HG03159 (cell line): ENCODE data around the gene CDH7.

Experiments
- ATAC-seq: cut with Tn5 transposase; IDR thresholded peaks from one replicate; pipeline ENCODE4 v1.9.1; 2021; ENCODE audit warnings: mild to moderate bottlenecking, moderate library complexity; ENCODE audit not compliant: unreplicated experiment

The CDH7 gene, protein sequence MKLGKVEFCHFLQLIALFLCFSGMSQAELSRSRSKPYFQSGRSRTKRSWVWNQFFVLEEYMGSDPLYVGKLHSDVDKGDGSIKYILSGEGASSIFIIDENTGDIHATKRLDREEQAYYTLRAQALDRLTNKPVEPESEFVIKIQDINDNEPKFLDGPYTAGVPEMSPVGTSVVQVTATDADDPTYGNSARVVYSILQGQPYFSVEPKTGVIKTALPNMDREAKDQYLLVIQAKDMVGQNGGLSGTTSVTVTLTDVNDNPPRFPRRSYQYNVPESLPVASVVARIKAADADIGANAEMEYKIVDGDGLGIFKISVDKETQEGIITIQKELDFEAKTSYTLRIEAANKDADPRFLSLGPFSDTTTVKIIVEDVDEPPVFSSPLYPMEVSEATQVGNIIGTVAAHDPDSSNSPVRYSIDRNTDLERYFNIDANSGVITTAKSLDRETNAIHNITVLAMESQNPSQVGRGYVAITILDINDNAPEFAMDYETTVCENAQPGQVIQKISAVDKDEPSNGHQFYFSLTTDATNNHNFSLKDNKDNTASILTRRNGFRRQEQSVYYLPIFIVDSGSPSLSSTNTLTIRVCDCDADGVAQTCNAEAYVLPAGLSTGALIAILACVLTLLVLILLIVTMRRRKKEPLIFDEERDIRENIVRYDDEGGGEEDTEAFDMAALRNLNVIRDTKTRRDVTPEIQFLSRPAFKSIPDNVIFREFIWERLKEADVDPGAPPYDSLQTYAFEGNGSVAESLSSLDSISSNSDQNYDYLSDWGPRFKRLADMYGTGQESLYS

DNA sequence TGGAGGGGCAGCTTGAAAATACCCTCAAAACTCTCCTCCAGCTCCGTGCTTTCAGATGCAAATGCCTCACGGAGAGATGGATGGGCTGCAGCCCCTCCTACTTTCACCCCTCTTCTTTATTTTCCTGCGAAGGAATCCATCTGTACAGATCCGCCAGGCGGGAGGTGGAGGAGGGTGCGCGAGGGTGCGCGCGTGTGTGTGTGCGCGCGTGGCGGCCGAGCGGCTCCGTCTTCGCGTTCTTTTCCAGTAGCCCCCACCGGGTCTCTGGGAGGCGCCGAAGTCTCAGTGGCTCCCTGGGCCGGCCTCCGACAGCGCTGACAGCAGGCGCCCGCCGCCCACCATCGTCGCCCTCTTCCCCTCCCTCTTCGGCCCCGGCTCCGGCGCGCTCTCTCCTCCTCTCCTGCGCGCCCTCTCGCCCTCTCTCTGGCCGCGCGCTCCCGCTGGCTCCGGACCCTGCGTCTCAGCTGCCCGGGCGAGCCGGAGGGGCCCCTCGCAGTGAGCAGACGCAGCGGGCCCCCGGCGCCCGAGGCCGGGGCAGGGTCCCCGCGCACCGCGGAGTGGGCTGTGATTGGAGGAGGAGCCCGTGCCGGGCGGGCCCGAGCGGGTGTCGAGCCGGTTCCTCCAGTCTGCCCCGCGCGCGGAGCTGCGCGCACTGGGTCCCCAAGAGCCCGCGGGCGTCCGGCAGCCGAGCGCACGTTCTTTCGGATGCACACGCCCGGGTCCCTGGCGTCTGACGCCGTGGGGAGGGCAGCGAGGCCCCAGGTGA, at the start of gene CDH7:
CDH7 (plus strand) TSS at position 624 of the 766 bp plus-strand sequence. CDS start 11,831 bp downstream, outside the sequence.
- ATAC-seq: no peak

DNA sequence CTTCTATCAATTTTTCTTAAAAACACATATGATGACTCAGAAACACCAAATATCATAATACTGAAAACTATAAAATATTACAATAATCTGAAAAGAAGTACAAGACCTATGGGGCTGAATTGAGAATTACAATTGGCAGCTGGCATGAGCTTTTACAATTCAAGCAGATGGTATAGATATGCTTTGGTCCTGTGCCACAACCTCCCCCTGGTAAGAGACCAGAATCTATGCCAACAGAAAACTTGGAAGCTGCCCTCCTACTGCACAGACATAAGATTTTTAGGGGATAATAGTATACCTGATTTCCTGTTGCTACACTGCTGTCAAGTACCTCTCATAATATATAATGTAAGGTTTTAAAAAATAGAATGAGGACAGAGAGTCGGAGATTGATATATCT, 46.8 kb upstream of the CDH7 start:
- ATAC-seq: no peak

DNA sequence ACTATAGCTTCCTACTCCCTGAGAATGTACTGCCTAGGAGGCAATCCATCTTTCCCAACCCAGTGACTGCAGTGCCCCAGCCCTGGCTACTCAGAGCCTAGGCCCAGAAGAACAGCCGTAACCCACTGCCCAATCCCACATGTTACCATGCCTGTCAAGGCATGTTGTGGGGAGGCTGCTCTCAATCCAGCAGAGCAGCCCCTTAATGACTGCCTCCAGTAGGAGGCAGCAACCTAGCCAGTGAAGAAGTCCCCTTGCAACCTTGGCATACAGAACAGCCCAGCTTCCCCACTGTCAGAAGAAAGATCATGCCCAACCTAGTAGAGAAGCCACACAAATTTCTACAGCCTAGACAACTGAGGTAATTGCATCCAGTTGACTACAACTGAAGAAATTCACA, 44.2 kb upstream of the CDH7 start:
- ATAC-seq: no peak

DNA sequence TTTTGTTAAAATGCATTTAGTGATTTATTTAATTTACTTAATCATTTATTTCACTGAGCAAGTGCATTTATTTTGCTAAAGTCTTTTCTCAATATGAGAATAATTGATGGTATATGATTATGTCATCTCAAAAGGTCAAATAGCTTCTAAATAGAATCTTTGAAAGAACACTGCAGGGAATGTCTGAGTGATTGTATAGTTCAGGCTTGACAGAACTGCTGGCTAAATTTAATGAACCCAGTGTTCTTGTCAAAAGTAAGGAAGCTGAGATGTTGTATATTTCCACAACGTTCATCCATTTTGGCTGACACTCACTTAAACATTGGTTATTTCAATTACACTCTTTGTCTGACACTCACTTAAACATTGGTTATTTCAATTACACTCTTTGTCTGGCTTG, 39.3 kb upstream of the CDH7 start:
- ATAC-seq: no peak

DNA sequence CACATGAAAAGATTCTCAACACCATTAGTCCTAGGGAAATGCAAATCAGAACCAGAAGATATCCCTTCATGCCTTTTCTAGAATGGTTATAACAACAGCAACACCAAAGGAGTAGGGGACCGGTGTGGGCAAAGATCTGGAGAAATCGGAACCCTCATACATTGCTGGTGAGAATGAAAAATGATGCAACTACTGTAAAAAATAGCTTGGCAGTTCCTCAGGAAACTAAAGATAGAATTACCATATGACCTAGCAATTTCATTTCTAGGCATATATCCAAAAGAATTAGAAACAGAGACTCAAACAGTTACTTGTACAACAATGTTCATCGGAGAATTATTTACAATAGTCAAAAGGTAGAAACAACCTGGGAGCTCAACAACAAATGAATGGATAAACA, 29.2 kb upstream of the CDH7 start:
- ATAC-seq: no peak

DNA sequence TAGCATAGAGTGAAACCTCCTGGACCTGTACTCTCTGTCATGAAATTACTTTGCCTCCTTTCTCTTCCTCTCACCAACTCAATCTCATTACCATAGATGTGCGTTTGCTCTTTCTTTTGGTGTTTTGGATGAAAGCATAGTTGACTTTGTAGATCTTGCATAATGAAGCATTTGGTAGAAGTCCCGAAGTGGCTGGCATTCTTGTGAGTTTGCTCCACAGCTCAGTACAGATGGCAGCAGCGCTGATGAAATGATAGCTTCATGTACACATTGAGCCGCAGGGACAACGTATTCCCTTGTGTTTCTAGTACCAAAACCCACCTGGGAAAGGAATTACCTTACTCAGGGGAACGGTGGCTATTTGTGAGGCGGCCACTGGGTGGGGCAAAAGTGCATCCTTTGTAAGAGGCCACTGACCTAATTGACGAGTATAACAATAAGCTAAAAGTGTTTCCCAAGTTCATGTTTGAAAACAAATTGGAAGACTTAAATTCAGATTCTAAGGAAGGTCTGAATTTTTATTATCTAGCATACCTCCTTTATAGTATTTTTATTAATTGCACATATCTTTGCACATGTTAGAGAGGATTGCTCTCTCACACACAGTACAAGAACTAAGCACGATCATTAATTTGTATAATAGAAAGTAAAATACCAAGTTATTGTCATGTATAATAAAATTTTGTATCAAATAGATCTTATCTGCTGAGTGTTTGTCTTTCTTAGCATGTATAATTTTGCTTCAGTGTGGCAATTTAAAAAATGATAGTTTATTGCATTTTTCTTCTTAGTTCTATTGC, 25.4 kb upstream of the CDH7 start:
- ATAC-seq: peak; percentile 66

DNA sequence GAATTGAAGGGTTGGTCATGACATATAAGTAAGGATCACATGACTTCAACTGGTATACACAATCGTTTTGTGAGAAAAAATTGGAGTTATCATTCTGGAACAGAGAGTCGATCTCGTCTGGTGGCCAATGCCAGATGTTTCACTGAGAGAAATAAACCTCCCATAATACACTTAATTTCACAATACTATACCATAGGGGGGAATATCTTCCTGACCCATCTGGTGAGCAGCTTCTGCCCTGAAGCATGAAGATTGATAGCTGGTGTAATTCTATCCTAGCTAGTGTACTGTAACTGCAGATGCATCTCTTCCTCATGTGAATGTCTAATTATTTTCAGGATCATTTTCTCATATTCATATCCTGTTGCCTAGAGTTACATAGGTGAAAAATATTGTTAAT, 15.7 kb upstream of the CDH7 start:
- ATAC-seq: no peak

DNA sequence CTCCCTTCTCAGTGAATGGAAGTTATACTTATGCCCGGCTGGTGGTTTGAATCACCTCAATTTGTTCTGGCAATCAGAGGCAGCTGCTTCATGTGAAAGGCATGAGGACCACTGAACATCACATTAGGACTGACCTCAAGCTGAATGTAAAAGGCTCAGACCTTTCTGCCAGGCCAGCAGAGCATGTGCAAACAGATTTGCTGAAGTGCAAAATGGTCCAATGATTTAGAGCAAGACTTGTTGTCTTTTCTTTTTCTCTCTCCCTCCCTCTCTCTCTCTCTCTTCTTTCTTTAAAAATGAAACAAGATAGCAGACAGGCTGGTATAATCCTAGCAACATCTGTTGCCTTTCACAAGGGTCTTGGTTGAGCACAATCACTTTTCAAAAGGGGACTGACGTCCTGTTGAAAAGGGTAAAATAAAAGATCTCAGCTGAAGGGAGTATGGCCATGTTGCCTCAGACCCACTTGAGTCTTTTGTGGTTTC, 13.3 kb upstream of the CDH7 start:
- ATAC-seq: no peak

DNA sequence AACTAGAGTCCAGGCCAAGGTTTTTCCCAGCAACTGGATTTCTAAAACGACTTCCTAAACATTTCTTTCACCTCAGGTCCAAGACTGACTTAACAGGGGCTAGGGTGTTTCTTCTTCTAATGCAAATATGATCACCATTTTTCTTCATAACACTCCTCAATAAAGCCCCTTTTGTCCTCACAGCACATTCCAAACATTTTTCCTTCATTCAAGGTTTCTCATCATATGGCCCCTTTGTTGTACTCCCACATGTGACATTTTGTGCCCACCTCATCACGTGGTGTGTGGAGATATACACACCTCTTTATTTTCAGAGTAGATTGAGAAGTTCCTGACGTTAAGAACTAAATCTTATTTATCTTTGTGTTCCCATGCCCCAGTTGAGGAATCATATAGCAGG, 3.9 kb upstream of the CDH7 start:
- no peak for ATAC-seq

DNA sequence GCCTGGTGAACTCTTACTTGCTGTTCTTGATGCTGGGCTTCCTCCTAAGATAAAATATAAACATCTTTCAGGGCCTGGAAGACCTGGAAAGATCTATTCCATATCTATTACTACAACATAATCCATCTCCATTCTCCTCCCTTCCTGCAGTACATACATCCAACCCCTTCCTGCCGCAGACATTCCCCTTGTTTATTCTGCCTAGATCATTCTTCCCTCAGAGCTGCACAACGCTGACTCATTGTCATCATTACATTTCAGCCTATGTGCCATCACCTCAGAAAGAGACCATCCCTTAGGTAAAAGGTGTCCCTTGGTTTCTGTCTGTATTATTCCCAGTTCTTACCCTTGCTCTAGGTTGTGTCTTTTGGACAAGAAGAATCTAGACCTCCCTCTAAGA, 2.5 kb upstream of the CDH7 start:
- no peak for ATAC-seq

DNA sequence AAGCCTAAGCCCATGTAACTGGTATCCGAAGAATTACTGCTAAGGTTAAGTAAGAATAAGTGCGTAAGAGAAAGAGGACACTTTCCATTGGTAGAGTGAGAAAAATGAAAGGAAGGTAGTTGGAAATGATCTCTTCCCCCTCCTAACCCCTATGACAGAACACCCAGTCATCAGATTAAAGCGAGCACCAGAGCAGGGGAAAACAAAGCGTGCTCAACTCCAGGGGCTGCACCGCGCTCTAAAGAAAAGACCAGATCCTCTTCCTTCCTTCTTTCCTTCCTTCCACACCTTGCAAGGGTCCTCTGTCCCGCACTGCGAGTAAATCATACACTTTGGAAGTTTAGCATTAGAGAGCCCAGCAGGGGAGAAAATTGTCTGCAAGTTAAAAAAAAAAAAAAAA, 971 bp upstream of the CDH7 start:
- ATAC-seq: no peak

DNA sequence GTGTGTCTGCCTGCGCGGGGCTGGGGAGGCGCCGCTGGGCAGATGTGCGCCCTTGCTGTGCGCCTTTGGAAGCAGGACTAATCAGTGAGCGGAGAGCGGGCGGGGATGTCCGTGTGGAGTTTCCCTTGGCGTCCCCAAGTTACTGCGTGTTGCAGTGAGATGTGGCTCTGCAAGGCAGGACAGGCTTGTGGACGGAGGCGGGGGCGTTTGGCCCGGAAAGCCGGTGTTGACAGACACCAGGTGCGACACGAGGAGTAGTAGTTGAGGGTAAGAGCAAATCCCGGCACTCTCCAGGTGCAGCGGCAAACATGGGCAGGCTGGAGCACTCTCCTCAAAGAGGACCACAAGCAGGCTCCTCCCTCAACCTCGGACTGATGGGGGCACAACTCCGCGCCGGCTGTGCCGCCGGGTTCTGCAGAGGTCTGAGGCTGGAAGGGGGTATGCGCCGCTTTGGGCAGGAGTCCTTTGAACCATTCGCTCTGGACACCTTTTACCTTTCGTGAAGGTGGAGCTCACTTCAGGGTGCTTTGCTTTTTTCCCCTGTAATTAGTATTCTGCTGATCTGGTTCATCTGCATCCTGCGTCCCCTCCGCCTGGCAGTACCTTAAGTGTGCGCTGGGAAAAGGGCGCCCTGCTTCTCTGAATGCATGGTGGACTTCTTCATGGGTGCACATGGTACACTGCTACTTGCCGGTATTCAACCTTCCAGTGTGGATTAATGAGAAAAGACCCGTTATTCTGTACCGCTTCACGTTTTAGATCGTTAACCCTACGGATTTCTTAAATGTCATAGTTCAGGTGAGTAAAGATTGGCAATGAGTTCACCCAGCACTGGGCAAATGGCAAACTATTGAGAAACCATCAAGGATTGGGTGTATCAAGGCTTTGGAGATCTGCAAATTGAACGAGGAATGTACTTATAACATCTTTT, 608 bp downstream of the CDH7 start:
- no peak for ATAC-seq

DNA sequence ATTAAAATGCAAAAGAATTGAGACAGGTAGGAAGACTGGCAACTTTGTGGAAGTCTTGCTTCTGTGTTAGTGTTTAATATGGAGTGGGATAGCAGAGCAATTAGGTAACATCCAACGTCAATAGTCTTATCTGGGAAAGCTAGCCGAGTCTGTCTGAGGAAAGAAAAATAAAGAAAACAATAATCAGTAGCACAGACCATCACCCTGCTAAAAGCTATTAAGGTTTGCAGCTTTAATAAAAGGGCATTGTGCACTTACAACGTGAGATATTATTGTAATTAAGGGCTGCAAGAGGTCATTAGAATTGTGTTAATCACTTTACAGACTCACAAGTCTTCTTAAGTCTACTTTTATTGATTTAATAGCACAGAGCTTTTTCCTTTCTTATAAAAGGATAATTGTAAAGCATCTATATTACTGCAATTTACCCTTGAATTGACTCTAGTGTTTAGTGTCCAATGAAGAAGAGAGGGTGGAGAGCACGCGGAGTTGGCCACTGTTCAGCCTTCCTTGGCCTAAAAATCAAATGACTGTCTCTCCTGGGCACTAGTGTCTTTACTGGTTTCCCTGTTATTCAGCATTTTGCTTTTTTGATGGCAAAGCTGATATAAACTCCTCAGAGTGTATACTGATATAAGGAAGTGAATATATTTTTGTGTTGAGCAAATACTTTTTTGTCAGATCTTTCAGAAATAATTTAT, 2.0 kb downstream of the CDH7 start:
- ATAC-seq: no peak

DNA sequence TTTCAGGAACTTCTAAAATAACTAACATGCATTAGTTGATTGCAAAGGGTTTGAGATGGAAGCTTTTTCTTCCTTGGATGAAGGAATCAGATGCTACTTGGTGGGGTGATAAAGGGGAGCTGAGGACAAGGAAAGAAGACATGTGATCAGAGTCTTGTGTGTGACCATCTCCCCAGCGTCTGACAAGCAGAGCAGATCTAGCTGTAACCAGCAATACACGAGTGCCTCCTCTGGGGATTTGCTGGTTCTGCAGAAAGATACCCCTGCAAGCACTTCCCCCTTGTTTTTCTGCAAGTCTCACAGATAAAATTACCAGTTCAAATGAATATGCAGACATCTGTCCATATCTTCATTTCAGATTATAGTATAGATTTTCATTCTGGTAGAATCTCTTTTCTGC, 2.7 kb downstream of the CDH7 start:
- ATAC-seq: no peak

DNA sequence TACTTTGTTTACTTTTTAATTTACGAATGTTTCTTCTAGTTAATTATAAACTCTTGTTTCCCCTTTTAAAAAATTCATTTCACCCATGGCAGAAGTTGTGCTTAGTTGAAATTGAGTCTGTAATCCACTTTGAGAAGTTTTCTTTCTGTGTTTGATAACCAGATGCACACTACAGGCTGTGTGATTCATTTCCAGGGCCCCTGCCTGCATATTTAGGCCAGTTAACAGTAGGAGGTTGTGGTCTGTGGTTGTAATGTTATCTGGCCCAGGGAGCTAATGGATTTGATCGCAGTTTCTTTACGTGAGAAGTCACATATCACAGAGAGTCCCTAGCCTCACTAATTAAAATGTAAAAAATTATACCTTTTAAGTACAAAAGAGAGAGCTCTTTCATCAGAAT, 3.3 kb downstream of the CDH7 start:
- no peak for ATAC-seq

DNA sequence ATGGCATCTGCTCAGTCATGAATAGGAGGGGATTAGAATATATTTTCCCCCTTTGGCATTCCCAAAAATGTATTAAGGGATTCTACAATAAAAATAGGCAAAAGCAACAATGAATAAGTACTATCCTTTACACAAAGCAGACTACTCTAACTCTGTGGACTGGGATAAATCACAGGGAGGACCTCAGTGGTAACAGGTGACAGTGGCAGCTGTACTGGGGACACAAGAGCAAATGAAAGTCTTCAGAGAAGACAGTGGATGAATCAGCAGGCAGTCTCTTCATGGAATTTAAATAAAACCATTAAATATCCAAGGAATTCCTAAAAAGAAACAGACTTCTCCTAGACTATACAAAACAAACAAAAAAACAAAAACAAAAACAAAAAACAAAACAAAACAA, 4.8 kb downstream of the CDH7 start:
- no peak for ATAC-seq

DNA sequence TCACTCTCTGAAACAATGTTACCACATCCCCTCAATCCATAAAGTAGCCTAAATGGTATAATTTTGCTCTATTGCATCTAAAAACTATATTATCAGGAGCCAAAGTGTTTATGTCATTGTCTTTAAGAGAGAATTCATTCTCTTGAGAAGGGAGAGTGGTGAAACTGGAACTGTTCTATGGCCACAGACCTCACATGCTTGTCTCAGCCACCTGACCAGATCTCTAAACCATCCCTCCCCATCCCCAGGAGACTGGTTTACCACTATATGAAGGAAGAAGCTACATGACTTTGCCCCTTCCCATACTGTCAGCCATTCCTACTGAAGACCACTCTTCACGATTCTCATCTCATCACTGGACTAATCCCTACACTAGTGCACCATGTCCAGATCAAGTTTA, 9.6 kb downstream of the CDH7 start:
- ATAC-seq: no peak

DNA sequence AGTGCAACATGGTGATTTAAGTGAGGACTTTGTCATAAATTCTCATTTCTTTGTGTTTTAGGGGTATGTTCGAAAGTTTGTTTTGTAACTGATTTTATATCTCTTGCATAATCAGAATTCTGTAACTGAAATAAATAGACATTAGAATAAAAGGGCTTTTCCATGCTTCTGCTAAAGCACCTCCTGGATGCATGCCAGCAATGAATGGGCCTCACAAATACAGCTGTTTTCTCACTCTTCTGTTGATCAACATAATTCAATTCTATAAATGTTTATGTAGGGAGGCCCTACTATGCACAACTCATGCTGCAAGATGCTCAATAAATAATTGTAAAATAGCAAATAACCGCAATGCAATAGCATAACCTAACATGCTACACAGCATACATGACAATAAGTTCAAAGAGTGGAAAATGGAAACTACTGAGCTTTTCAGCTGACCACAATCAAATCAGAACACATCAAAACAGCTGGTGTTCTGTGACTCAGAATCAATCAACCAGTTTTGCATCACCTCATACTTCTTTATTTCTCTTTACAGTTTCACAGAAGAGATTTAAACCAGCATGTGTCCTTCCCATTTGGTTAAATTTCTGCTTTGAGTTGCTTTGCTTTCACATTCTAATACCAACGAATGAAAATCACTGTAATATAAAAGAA, 11.0 kb downstream of the CDH7 start:
- no peak for ATAC-seq
